HG03342 (cell line): Measurements from ENCODE around the gene MELTF.
"Not testable (repeated sequence)": the region's sequence is repeated elsewhere in the genome, so short reads cannot be mapped to it uniquely, and the experiment has no call there.

Experiments
- ATAC-seq: cut with Tn5 transposase; IDR thresholded peaks from one replicate; pipeline ENCODE4 v1.9.1; 2021; ENCODE audit warnings: mild to moderate bottlenecking, moderate library complexity; ENCODE audit not compliant: unreplicated experiment

MELTF gene

DNA sequence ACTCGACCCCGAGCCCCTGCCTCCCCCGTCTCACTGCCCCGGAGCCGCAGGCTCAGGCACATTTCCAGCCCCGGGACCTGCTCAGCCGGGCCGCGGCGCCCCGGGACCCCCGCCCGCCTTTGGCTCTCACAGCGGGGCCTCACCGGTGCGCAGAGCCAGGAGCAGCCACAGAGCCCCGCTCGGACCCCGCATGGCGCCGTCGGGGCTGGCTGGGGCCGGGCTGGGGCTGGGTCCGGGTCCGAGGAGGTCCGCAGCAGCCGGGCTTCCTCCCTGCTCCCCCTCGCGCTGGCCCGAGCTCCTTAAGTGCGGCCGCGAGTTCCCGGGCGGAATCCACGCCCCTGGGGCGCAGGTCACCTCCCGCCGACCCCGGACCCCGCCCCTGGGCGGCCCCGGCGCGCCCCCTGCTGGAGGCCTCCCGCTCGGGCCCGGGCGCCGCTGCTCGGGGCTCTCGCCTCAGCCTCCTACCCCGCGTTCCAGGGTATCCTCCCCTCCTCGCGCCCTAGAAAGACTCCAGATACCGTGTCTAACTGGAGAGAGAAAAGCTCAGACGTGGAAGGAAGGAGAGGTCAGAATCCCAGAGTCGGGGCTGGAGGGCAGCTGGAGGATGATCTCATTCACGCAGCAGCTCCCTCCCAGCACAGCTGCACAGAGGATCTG, at the start of gene MELTF:
Gene MELTF (minus strand): TSS at position 307 of the 657 bp plus-strand sequence. CDS start 115 bp downstream, at position 192.
- ATAC-seq: peak; percentile 79

DNA sequence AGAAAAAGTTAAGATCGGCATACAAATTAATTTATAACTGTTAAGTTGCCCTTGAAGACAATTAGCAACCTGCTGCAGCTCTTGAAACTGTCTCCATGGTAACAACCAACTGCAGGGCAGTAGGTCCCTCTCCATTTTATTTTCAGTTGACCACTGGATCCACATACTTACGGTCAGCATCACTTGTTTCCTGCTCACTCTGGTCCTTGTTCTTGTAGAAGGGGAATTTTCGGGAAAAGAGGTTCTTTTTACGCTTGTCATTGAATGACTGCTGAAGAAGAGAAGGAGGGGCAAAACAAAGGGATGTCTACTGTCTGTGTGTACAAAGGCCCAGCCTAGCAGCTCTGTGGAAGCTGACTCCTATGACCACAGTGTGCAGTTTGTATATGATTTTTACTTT, 46.8 kb upstream of the MELTF start:
- ATAC-seq: no peak

GRCh38 chr3:197068077-197068476, 38.5 kb upstream of the MELTF start:
- no peak for ATAC-seq

DNA sequence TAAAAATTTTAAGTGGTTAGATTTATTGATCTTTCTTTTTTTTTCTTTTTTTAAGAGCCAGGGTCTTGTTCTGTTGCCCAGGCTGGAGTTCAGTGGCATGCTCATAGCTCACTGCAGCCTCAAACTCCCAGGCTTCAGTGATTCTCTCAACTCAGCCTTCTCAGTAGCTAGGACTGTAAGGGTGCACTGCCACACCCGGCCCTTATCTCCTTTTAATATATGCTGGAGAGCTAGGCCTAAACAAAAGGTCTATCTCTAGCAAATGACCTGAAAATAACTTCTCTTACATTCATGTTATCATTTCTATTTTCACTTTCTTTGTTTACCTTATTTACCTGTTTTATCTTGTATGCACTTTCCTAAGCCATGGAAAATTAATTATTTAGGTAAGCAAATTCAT, 35.2 kb upstream of the MELTF start:
- no peak for ATAC-seq

DNA sequence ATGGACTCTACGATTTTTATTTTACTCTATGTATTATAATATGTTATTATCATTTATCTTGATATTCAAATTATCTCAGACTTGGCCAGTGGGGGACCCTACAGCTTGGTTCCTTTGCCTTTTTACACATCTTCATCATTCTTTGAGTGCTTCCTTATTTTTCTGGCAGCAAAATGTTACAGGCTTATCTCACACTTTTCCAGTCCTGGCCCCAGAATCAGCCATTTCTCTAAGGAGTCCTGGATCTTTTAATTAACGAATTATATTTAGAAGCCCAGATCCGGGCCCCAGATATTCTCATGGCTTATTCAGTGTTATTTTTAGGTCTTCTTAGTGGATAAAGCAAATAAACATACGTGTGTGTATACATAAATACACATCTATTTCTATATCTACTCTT, 32.8 kb upstream of the MELTF start:
- ATAC-seq: no peak

- peak; percentile 24 for ATAC-seq
Observed at GRCh38 chr3:197051637-197052036, 22.0 kb upstream of the MELTF start.

- no peak for ATAC-seq
Observed at GRCh38 chr3:197050511-197050910, 20.9 kb upstream of the MELTF start.

- no peak for ATAC-seq
Observed at GRCh38 chr3:197042539-197042938, 12.9 kb upstream of the MELTF start.

- no peak for ATAC-seq
Observed at GRCh38 chr3:197041875-197042488, 12.4 kb upstream of the MELTF start.

DNA sequence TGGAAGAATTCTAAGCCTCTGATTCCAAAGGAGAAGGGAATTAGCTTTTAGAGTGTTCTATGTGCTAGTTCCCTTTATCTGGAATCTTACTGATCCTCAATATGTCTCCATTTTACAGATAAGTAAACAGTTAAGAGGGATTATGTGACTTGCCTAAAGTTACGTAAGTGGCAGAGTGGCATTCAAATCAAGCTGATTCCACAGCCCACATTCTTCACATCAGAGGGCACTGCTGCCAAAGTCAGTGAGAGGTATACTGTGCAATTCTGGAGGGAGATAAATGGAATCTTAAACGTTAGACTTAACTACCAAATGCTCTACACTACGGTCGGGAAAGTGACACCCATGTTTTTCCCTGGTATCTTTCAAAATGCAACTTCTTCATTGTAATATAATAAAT, 11.0 kb upstream of the MELTF start:
- no peak for ATAC-seq

- no peak for ATAC-seq
Observed at GRCh38 chr3:197038679-197039462, 9.3 kb upstream of the MELTF start.

DNA sequence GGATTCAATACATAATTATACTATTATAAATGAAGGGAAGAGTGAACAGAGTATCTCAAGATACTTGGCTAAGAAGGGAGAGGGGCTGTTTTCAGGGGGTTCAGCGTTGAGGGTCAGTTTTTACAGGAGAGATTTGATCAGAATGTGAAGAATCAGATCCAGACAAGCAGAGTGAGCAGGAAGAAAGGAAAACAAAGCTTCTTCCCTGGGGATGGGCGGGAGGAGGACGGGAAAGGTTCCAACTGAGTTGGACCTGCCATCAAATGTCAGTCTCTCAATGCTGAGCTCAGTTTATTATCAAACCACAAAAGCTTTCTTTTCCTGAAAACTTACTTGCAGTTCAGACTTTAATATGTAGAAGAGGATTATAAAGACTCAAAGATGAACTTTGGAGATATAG, 6.0 kb upstream of the MELTF start:
- ATAC-seq: no peak

- not testable (repeated sequence) for ATAC-seq
Observed at GRCh38 chr3:197034778-197035177, 5.2 kb upstream of the MELTF start.

DNA sequence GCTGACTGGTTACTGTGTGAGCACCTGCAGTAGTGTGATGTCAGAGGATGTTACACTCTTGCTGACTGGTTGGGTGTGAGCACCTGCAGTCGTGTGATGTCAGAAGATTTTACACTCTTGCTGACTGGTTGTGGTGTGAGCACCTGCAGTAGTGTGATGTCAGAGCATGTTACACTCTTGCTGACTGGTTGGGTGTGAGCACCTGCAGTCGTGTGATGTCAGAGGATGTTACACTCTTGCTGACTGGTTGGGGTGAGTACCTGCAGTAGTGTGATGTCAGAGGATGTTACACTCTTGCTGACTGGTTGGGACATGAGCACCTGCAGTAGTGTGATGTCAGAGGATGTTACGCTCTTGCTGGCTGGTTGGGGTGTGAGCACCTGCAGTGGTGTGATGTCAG, 4.1 kb upstream of the MELTF start:
- not testable (repeated sequence) for ATAC-seq

- ATAC-seq: no peak
Observed at GRCh38 chr3:197031315-197032285, 2.0 kb upstream of the MELTF start.

- ATAC-seq: no peak
Observed at GRCh38 chr3:197030379-197031314, 1.0 kb upstream of the MELTF start.

- peak; percentile 33 for ATAC-seq
Observed at GRCh38 chr3:197028728-197029510, 698 bp downstream of the MELTF start.

DNA sequence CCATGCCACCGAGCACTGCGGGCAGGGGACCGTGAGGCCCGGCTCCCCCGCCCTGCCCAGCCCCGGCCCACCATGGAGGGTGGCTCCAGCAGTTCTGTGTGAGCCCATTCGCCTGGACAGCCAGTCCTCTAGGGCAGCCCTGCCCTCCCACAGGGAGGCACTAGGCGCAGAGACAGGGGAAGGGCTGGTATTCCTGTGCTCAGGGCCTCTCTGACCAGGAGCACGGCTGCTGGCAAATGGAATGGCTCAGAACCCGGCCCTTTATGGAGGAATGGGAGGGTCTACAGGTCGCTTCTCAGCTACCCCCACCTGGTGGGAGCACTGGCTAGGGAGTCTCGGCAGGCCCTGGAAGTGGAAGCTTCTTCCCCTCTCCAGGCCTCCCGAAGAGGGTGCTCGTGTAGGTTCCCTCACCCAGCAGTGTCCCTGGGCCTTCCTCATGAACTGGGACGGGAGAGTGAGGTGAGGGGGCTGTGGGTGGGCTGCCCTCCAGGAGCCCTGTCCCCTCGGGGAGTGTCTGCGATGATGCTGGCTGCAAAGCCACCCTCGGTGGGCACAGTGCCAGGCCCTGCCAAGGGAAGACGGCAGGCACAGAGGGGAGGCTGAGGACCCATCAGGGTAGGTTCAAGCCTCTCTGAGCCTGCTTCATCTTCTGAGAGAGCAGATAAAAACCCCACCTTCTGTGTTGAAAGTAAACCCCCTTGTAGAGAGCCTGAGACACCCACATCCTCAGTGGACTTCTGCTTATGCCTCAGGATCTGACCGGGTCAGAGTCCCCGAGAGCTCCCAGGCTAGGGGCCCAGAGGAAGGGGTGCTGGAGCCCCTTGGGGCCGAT, 1.5 kb downstream of the MELTF start:
- no peak for ATAC-seq
